ENCODE data around the gene AKAP8L. TPM values are rescaled to one million over a fixed set of nuclear protein-coding genes. Genes with fewer than 3 reads are reported as not detected.
"Not testable (repeated sequence)": the region's sequence is repeated elsewhere in the genome, so short reads cannot be mapped to it uniquely, and the experiment has no call there.

The AKAP8L gene
- polyA plus RNA-seq, 1 of the 3 experiments (the other 2 are of a cell fraction): 44.7 TPM

- POLR2A ChIA-PET: interaction anchor here (0.9 to 2.0 kb wide), 2 partner anchors 12 to 20 kb away, joined by 4 to 5 read pairs; partner anchors contain the start of gene AKAP8
These were observed 58.8 kb downstream of the AKAP8L start for GRCh38 chr19:15360015-15360414.

DNA sequence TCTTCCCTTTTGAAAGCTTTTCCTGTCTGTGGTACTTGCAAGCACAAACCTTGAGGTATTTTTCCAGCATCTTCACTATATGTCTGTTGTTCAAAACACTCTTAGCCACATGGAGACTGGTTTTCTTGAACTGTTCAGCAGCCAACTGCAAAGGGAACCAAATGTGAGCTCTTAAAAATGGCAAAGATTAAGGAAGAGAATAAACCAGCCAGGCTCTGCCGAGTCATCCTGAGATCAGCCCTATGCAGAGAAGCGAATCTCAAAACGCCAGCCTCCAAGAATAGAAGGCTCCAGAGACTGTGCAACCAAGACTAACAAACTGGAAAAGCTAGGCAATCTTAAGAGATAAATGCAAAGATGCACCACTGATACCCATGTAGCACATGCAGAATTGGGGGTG is 59.9 kb downstream of the AKAP8L start:
- DNase-seq: no peak
- Histone ChIP-seq H2AFZ (ENCODE audit: low read depth) (no peak overlapping the region), H3K27me3 (ENCODE audit: insufficient read depth) (no peaks in the 10 kb centered on the region), H3K27ac (ENCODE audit: low read depth in 2 of 2, low read length in 1 of 2) (no peak overlapping the region), H3K4me1 (ENCODE audit: control insufficient read depth in 1 of 2, insufficient read depth in 2 of 2, low read depth in 1 of 2, low read length in 1 of 2) (no peaks in the 10 kb centered on the region), H3K4me3 (ENCODE audit: low read depth in 2 of 2, low read length in 1 of 2) (no peak overlapping the region), H4K20me1 (ENCODE audit: insufficient read depth) (no peaks in the 10 kb centered on the region), H3K36me3 (replicated peaks in 1 of 2; ENCODE audit: control insufficient read depth in 1 of 2, insufficient read depth in 2 of 2, low read length in 1 of 2) (peaks cover 45 to 50% of the 10 kb centered on the region in 2 experiments), H3K4me2 (no peak overlapping the region), H3K9me2 (no peaks in the 10 kb centered on the region), H3F3A (replicated peaks; ENCODE audit: insufficient read depth) (peaks cover 6% of the 10 kb centered on the region), H3K79me2 (ENCODE audit: insufficient read depth) (no peaks in the 10 kb centered on the region), H3K9me3 (no peaks in the 10 kb centered on the region), H3K9ac (no peak overlapping the region)
- WGBS (ENCODE audit: low lambda C conversion rate): 81% methylated on average over 3 of the region's 3 CpGs
- TF ChIP-seq MEF2A (IDR thresholded peaks at IDR 0.05; ENCODE audit: borderline replicate concordance, low read depth) (no peak), FOXJ3 (CRISPR knock-in tag; IDR thresholded peaks at IDR 0.05) (no peak), ZBTB33 (IDR thresholded peaks at IDR 0.05; ENCODE audit: borderline replicate concordance, low read depth) (no peak), YY1 (IDR thresholded peaks at IDR 0.05; ENCODE audit: low read depth) (no peak)
- ChIA-PET CTCF (interaction anchor here (0.6 to 1.7 kb wide), 2 partner anchors 17 to 120 kb away, joined by 3 to 5 read pairs; no protein-coding TSS in a partner anchor), POLR2A (interaction anchor here (2.0 kb wide), 1 partner anchor 21 kb away, joined by 5 read pairs; the partner anchor contains the start of gene AKAP8)

More at GRCh38 chr19:15360015-15360414, 58.8 kb downstream of the AKAP8L start:
- H3K4me3 ChIP-seq (ENCODE audit: low read depth in 2 of 2, low read length in 1 of 2); H3K4me1 ChIP-seq (ENCODE audit: control insufficient read depth in 1 of 2, insufficient read depth in 2 of 2, low read depth in 1 of 2, low read length in 1 of 2); H3K9ac ChIP-seq; H3K79me2 ChIP-seq (ENCODE audit: insufficient read depth); H3K9me3 ChIP-seq; DNase-seq; H3K9me2 ChIP-seq; H2AFZ ChIP-seq (ENCODE audit: low read depth); H4K20me1 ChIP-seq (ENCODE audit: insufficient read depth); H3K4me2 ChIP-seq; H3K27me3 ChIP-seq (ENCODE audit: insufficient read depth); H3K27ac ChIP-seq (ENCODE audit: low read depth in 2 of 2, low read length in 1 of 2); H3F3A ChIP-seq (replicated peaks; ENCODE audit: insufficient read depth): not testable (repeated sequence)
- peaks cover 39 to 42% of the 10 kb centered on the region in 2 experiments for H3K36me3 ChIP-seq (replicated peaks in 1 of 2; ENCODE audit: control insufficient read depth in 1 of 2, insufficient read depth in 2 of 2, low read length in 1 of 2)
- CTCF ChIA-PET: interaction anchor here (1.0 to 1.3 kb wide), 2 partner anchors 17 to 26 kb away, joined by 3 to 5 read pairs; no protein-coding TSS in a partner anchor
- WGBS (ENCODE audit: low lambda C conversion rate): 96% methylated on average over 4 of the region's 4 CpGs

- POLR2A ChIA-PET: interaction anchor here (2.0 kb wide), 1 partner anchor 22 kb away, joined by 5 read pairs; the partner anchor contains the start of gene AKAP8
- no peak for DNase-seq
- Histone ChIP-seq H3K27me3 (ENCODE audit: insufficient read depth) (no peaks in the 10 kb centered on the region), H2AFZ (ENCODE audit: low read depth) (no peak overlapping the region), H3K4me2 (no peak overlapping the region), H3F3A (replicated peaks; ENCODE audit: insufficient read depth) (peaks cover 9% of the 10 kb centered on the region), H3K27ac (ENCODE audit: low read depth in 2 of 2, low read length in 1 of 2) (no peak overlapping the region), H3K9me2 (no peaks in the 10 kb centered on the region), H3K9ac (no peak overlapping the region), H4K20me1 (ENCODE audit: insufficient read depth) (no peaks in the 10 kb centered on the region), H3K4me3 (ENCODE audit: low read depth in 2 of 2, low read length in 1 of 2) (no peak overlapping the region), H3K9me3 (no peaks in the 10 kb centered on the region), H3K36me3 (replicated peaks in 1 of 2; ENCODE audit: control insufficient read depth in 1 of 2, insufficient read depth in 2 of 2, low read length in 1 of 2) (peaks cover 50 to 51% of the 10 kb centered on the region in 2 experiments), H3K4me1 (ENCODE audit: control insufficient read depth in 1 of 2, insufficient read depth in 2 of 2, low read depth in 1 of 2, low read length in 1 of 2) (no peaks in the 10 kb centered on the region), H3K79me2 (ENCODE audit: insufficient read depth) (no peaks in the 10 kb centered on the region)
- WGBS (ENCODE audit: low lambda C conversion rate): 95% methylated on average over 4 of the region's 4 CpGs
- TF ChIP-seq GATA2 (CRISPR knock-in tag; IDR thresholded peaks at IDR 0.05): no peak
- TF ChIP-seq ZBTB33 (IDR thresholded peaks at IDR 0.05; ENCODE audit: borderline replicate concordance, low read depth): no peak
- TF ChIP-seq GABPA (IDR thresholded peaks at IDR 0.05; ENCODE audit: low read depth): no peak
- no peak for TF ChIP-seq TAF1 (IDR thresholded peaks at IDR 0.05; ENCODE audit: borderline replicate concordance, low read depth, low read length)
- TF ChIP-seq YY1 (IDR thresholded peaks at IDR 0.05; ENCODE audit: low read depth): no peak
- no peak for TF ChIP-seq NFIC (IDR thresholded peaks at IDR 0.05; ENCODE audit: borderline replicate concordance)
- CTCF ChIA-PET: interaction anchor here (1.7 kb wide), 1 partner anchor 18 kb away, joined by 5 read pairs; no protein-coding TSS in a partner anchor
These were observed 60.9 kb downstream of the AKAP8L start for GRCh38 chr19:15357906-15358305.

All from SK-N-SH (cell line).